Transverse colon (tissue), 4 donors: ENCODE results near the gene HOXA4. TPM values are rescaled to one million over a fixed set of nuclear protein-coding genes. Genes with fewer than 3 reads are reported as not detected.

ENCODE experiments used
- DNase-seq: peaks from one replicate; pipeline ENCODE4 v3.0.0-alpha.2; 2019
- H3K27ac ChIP-seq, 4 donors: fragments of 200-600 bp; sonication (generic); 2 replicates each; pipeline ENCODE4 v1.5.1; 2016 to 2018; ENCODE audit warnings: inconsistent platforms in 4 of 4
- H3K27me3 ChIP-seq: fragments of 200-600 bp; sonication (generic); 2 replicates; pipeline ENCODE4 v1.5.1; 2017; ENCODE audit warnings: inconsistent platforms
- H3K36me3 ChIP-seq, 4 donors: fragments of 200-600 bp; sonication (generic); 2 replicates each; pipeline ENCODE4 v1.5.1; 2017 to 2019; ENCODE audit warnings: inconsistent platforms in 4 of 4
- H3K4me1 ChIP-seq, 4 donors: fragments of 200-600 bp; sonication (generic); 2 replicates each; pipeline ENCODE4 v1.5.1; 2017 to 2020; ENCODE audit warnings: inconsistent platforms in 4 of 4
- H3K4me3 ChIP-seq, 4 donors: fragments of 200-600 bp; sonication (generic); 1 replicate in 1 of 4; 2 replicates in 3 of 4; pipeline versions ENCODE4 v1.5.1 to v1.6.1; 2017 to 2019; ENCODE audit warnings: inconsistent platforms in 4 of 4
- H3K9me3 ChIP-seq, 2 donors: fragments of 200-600 bp; sonication (generic); 2 replicates each; pipeline ENCODE4 v1.5.1; 2017 to 2019; ENCODE audit warnings: inconsistent platforms in 2 of 2
- CTCF ChIP-seq, 5 experiments: fragments of 200-600 bp in 3 of 5; fragments of 450-650 bp in 2 of 5; sonication (generic) in 3 of 5; IDR thresholded peaks; 1 replicate in 2 of 5; 2 replicates in 3 of 5; pipeline ENCODE4 v1.5.1; 2016 to 2017; ENCODE audit warnings: antibody characterized with exemption in 5 of 5, inconsistent platforms in 3 of 5, mild to moderate bottlenecking in 2 of 5, moderate library complexity in 1 of 5
- EP300 ChIP-seq: sonication (generic); formaldehyde crosslinking; IDR thresholded peaks from one replicate; pipeline ENCODE4 v1.6.1; 2017; ENCODE audit warnings: antibody characterized with exemption, low read depth
- POLR2A ChIP-seq: fragments of 450-650 bp; IDR thresholded peaks from one replicate; pipeline ENCODE4 v1.6.1; 2016; ENCODE audit warnings: antibody characterized with exemption, mild to moderate bottlenecking, moderate library complexity
- POLR2AphosphoS5 ChIP-seq, 3 donors: sonication (generic); formaldehyde crosslinking; IDR thresholded peaks; one replicate each; pipeline ENCODE4 v1.6.1; 2016; ENCODE audit warnings: antibody characterized with exemption in 3 of 3
- WGBS, 2 donors: methylation state at CpG; one replicate each; pipeline ENCODE4 v1.1.5; 2018; ENCODE audit warnings: low coverage in 1 of 2; 5-methylcytosine and 5-hydroxymethylcytosine counted together
- in situ Hi-C, 4 donors: fragments of 200-750 bp; cut with MboI; loops; one replicate each; pipeline versions ENCODE4 v1.15.0 to v1.15.1; 2017; ENCODE audit warnings: low sequenced_read_pairs in 3 of 4, low pct_ligation_motif_present in 1 of 4, low pct_unique_long_range_greater_than_20kb in 1 of 4
- intact Hi-C: fragments of 100-400 bp; cut with DNase I; formaldehyde crosslinking; loops from one replicate; pipeline ENCODE4 v1.15.1; 2023; ENCODE audit warnings: low total_unique reads
- total RNA-seq, 4 donors: library from RNA; depleted of rRNA; stranded (reverse); fragments of >200 nt; gene quantifications; one replicate each; pipeline ENCODE4 v1.1.0, GENCODE V29; 2016

Gene HOXA4
- total RNA-seq, 4 donors from 2014 or later = 3.5 to 42.4 (median 10.6) TPM

GRCh38 chr7:27117887-27118491, 12.6 kb downstream of the HOXA4 start:
- DNase-seq = no peak
- in situ Hi-C loops = no loop called here
- H3K4me1 ChIP-seq = peaks cover 25 to 92% (median 73%) of the 10 kb centered on the region in 4 donors

GRCh38 chr7:27116962-27117886, 13.3 kb downstream of the HOXA4 start:
- in situ Hi-C loops = no loop called here
- Histone ChIP-seq H3K27ac (peak overlapping the region; percentile 90 to 96 (median 92)), H3K27me3 (no peaks in the 10 kb centered on the region), H3K4me3 (peak overlapping the region in 3 of 4 donors; percentile 34 to 59 (median 43)), H3K9me3 (no peaks in the 10 kb centered on the region), H3K4me1 (peaks cover 31 to 92% (median 79%) of the 10 kb centered on the region in 4 donors), H3K36me3 (no peaks in the 10 kb centered on the region)
- TF ChIP-seq EP300 = no peak
- no peak for TF ChIP-seq CTCF (IDR thresholded peaks at IDR 0.05)
- TF ChIP-seq POLR2A = no peak
- no peak for TF ChIP-seq POLR2AphosphoS5 (IDR thresholded peaks at IDR 0.05)
- 27 to 42% methylated on average over 3 to 12 of the region's 12 CpGs for WGBS, 2 donors
- no peak for DNase-seq
- intact Hi-C loops = no loop called here

More at GRCh38 chr7:27117887-27118491, 12.6 kb downstream of the HOXA4 start:
- 45 to 77% methylated on average over 8 to 19 of the region's 19 CpGs for WGBS, 2 donors
- intact Hi-C loops = no loop called here
- no peaks in the 10 kb centered on the region for H3K27me3 ChIP-seq
- no peaks in the 10 kb centered on the region for H3K36me3 ChIP-seq
- peak overlapping the region; percentile 6 to 59 (median 26) for H3K4me3 ChIP-seq
- peak overlapping the region; percentile 90 to 96 (median 92) for H3K27ac ChIP-seq
- H3K9me3 ChIP-seq = no peaks in the 10 kb centered on the region
- peak in 1 of 3 donors; percentile 19 for TF ChIP-seq POLR2AphosphoS5 (IDR thresholded peaks at IDR 0.05)
- TF ChIP-seq POLR2A = no peak
- no peak for TF ChIP-seq CTCF (IDR thresholded peaks at IDR 0.05)

GRCh38 chr7:27116031-27116961, 14.3 kb downstream of the HOXA4 start:
- H3K27me3 ChIP-seq = no peaks in the 10 kb centered on the region

GRCh38 chr7:27115221-27116026, 15.1 kb downstream of the HOXA4 start:
- in situ Hi-C loops = no loop called here
- peak overlapping the region; percentile 27 to 59 (median 38) for H3K4me3 ChIP-seq
- no peaks in the 10 kb centered on the region for H3K9me3 ChIP-seq
- H3K36me3 ChIP-seq = no peaks in the 10 kb centered on the region
- DNase-seq = peak; percentile 75
- 36 to 45% methylated on average over 2 to 45 of the region's 45 CpGs for WGBS, 2 donors
- H3K4me1 ChIP-seq = peaks cover 27 to 92% (median 80%) of the 10 kb centered on the region in 4 donors
- TF ChIP-seq CTCF (IDR thresholded peaks at IDR 0.05) (no peak), POLR2AphosphoS5 (IDR thresholded peaks at IDR 0.05) (peak; percentile 76 to 84 (median 81)), EP300 (peak; percentile 4), POLR2A (peak; percentile 65)
- no peaks in the 10 kb centered on the region for H3K27me3 ChIP-seq
- intact Hi-C loops = no loop called here
- H3K27ac ChIP-seq = peak overlapping the region; percentile 90 to 96 (median 92)

More at GRCh38 chr7:27116031-27116961, 14.3 kb downstream of the HOXA4 start:
- Histone ChIP-seq H3K36me3 (no peaks in the 10 kb centered on the region), H3K27ac (peak overlapping the region; percentile 90 to 96 (median 92)), H3K4me1 (peaks cover 33 to 92% (median 80%) of the 10 kb centered on the region in 4 donors), H3K9me3 (no peaks in the 10 kb centered on the region), H3K4me3 (peak overlapping the region; percentile 27 to 59 (median 38))
- 32% methylated on average over 15 to 20 of the region's 20 CpGs for WGBS, 2 donors
- in situ Hi-C loops = no loop called here
- DNase-seq = no peak
- TF ChIP-seq EP300 (no peak), POLR2AphosphoS5 (IDR thresholded peaks at IDR 0.05) (peak in 1 of 3 donors; percentile 6)
- intact Hi-C loops = no loop called here
